A549 treated with CORT108297 at 1 μM for 4 hours (cell line): ENCODE results near the gene ARHGEF11. TPM values are rescaled to one million over a fixed set of nuclear protein-coding genes. Genes with fewer than 3 reads are reported as not detected.

ENCODE experiments used
- total RNA-seq: library from RNA; stranded (reverse); fragments of 200-300 nt; extraction: Qiagen RNA extraction; gene quantifications from 5 replicates; pipeline ENCODE4 v1.2.3, GENCODE V29; 2022

ARHGEF11 gene, protein sequence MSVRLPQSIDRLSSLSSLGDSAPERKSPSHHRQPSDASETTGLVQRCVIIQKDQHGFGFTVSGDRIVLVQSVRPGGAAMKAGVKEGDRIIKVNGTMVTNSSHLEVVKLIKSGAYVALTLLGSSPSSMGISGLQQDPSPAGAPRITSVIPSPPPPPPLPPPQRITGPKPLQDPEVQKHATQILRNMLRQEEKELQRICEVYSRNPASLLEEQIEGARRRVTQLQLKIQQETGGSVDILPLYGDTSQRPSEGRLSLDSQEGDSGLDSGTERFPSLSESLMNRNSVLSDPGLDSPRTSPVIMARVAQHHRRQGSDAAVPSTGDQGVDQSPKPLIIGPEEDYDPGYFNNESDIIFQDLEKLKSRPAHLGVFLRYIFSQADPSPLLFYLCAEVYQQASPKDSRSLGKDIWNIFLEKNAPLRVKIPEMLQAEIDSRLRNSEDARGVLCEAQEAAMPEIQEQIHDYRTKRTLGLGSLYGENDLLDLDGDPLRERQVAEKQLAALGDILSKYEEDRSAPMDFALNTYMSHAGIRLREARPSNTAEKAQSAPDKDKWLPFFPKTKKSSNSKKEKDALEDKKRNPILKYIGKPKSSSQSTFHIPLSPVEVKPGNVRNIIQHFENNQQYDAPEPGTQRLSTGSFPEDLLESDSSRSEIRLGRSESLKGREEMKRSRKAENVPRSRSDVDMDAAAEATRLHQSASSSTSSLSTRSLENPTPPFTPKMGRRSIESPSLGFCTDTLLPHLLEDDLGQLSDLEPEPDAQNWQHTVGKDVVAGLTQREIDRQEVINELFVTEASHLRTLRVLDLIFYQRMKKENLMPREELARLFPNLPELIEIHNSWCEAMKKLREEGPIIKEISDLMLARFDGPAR (N-terminal part only)
- 17.4 to 20.3 TPM (median 18.8 TPM) in 5 replicates for total RNA-seq

DNA sequence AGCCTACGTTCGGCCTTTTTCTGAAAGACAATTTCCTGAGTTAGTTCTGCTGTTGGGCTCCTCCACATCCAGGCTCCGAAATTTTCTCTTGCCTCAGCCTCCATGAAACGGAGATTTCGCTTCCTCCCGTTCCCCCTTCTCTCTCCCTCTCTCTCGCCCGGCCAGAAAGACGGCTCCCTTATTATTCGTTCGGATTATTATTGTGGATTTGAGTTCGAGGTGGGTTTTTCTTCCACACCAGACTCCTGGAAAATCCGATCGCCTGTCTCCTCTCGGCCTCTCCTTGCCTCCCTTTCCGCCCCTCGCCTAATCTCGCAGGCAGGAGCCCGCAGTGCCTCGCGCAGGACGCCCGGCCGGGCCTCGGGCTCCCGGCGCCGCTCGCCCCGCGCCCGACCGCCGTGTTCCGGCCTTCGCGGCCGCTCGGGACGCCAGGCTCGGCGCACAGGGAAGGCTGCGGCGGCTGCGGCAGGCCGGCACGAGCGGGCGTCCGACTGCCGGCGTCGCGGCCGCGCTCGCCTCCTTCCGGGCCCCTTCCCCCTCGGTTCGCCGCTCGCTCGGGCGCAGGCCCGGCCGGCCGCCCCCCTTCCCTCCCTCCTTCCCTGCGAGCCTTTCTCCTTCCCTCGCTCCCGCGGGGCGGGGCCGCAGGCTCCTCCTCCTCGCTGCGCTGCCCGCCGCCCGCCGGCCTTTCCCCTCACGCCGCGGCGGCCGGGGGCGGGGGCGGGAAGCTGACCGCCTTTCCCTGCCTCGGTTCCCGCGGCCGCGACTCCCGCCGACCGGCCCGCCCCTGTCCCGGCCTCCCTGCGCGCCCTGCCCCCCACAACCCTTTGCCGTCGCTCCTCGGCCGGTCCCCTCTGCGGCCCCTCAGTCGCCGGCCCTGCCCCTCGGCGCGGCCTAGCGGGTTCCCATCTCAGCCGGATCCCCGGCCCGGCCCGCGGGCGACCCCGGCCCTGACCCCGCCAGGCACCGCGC lies at the start of gene ARHGEF11:
Gene ARHGEF11, minus strand, starts transcription at position 493 of the 969 bp plus-strand sequence. CDS start 1,412 bp downstream, outside the sequence.

DNA sequence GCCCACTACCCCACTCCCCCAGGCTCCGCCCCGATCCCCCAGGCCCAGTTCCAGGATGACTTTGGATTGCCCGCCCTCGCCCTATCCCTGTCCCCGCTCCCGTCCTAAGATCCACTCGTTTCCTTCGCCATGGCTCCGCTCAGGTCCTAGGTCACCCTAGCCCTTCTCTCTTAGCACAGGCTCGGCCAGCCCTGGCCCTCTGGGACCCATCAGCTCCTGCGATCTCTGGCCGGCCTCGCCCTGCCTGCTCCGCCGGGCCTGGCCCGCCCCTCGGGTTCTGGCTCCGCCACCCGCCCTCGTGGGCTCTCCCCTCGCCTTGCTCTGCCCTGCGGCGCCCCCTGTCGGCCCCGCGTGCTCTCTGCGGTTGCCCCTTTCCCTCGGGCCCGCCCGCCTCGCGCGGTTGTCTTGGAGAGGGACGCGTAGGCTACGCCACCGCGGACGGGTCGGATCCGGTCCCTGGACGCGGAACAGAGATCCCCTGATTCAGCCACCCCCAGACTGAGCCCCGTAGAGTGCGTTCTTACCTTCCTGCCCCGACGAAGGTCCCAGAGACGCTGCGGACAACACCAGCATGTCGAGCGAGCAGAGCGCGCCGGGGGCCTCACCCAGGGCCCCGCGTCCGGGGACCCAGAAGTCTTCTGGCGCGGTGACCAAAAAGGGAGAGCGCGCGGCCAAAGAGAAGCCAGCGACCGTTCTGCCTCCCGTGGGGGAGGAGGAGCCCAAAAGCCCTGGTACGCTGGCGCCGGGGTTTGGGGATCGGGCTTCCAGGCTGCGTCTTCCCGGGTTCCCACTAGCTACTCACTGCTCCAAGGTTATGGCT lies 125.1 kb downstream of the ARHGEF11 start, which contains the start of gene LRRC71:
Gene LRRC71, plus strand, starts transcription at position 400 of the 820 bp plus-strand sequence. Its CDS starts 172 bp downstream, at position 572.

DNA sequence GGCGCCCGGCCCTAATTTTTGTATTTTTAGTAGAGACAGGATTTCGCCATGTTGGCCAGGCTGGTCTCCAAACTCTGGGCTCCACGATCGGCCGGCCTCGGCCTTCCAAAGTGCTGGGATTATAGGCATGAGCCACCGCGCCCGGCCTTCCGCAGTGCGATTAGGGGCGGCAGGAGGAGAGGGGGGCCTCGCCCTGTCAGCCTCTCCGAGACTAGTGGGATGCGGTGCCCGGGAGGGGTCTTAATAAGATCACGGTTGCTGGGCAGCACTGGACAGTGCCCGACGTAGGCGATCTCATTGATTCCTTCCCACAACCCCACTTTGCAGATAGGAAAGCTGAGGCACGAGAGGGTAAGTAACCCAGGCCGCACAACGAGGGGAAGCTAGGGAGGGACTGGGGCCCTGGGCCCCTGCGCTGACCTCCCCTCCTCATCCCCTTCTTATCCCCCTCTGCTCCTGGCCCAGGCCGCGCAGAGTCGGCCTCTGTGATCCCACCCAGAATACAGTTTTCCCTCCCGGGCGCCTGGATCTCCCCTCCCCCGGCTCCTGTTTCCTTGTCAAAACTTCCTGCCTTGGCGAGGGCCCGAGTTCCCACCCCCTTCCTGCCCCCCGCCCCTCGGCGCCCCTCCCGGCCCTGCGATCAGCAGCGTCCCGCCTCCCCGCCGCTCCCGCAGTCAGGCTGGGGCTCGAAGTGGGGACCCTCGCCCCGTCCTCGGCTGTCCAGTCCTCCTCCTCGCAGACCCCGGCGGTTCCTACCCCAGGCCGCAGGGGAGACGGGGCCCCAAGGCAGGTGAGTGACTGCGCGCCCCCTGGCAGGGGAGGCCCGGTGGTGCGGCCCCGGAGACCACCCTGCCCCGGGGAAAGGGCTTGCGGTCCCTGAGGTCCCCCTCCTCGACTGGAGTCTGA lies 152.2 kb downstream of the ARHGEF11 start, which contains the start of gene PEAR1:
Gene PEAR1, plus strand, starts transcription at position 671 of the 906 bp plus-strand sequence. CDS start 10,209 bp downstream, outside the sequence.

Other genes starting within 250 kb of the ARHGEF11 start
- 2.8 to 5.1 TPM (median 3.9 TPM) in 5 replicates for gene SH2D2A, start 228.9 kb downstream of the ARHGEF11 start, total RNA-seq
- gene INSRR, start 186.6 kb downstream of the ARHGEF11 start, total RNA-seq: 0.01 TPM in 1 of 5 replicates, not detected in the others
- gene NTRK1, start 184.9 kb downstream of the ARHGEF11 start, total RNA-seq: 0.06 to 0.15 TPM (median 0.12 TPM) in 5 replicates
- gene PEAR1, start 152.0 kb downstream of the ARHGEF11 start, total RNA-seq: 7.8 to 11.1 TPM (median 9.9 TPM) in 5 replicates
- gene LRRC71, start 125.1 kb downstream of the ARHGEF11 start, total RNA-seq: 0.07 to 0.21 TPM (median 0.13 TPM) in 5 replicates
- not detected in 5 replicates for gene ETV3L, start 54.1 kb upstream of the ARHGEF11 start, total RNA-seq
- gene ETV3, start 92.7 kb upstream of the ARHGEF11 start, total RNA-seq: 8.4 to 12.4 TPM (median 10.0 TPM) in 5 replicates